SK-MEL-5 (cell line): ENCODE measurements around the gene EIF3D. TPM values are rescaled to one million over a fixed set of nuclear protein-coding genes. Genes with fewer than 3 reads are reported as not detected.
"Not testable (repeated sequence)": the region's sequence is repeated elsewhere in the genome, so short reads cannot be mapped to it uniquely, and the experiment has no call there.

Experiments
- DNase-seq: peaks from one replicate; pipeline ENCODE4 v3.0.0-alpha.2; 2016; ENCODE audit warnings: low read depth, low spot score
- in situ Hi-C: cut with HindIII; loops from 2 replicates; pipeline ENCODE4 v1.10.0; 2016; ENCODE audit warnings: low sequenced_read_pairs, high pct_unique_total_duplicates, low pct_unique_long_range_greater_than_20kb
- total RNA-seq: library from RNA; depleted of rRNA; stranded (reverse); fragments of >200 nt; shearing (Covaris generic); gene quantifications from 2 replicates; pipeline ENCODE4 v1.2.3, GENCODE V29; 2014

EIF3D gene
- total RNA-seq, 1 experiment from 2014 or later = 852 TPM

DNA sequence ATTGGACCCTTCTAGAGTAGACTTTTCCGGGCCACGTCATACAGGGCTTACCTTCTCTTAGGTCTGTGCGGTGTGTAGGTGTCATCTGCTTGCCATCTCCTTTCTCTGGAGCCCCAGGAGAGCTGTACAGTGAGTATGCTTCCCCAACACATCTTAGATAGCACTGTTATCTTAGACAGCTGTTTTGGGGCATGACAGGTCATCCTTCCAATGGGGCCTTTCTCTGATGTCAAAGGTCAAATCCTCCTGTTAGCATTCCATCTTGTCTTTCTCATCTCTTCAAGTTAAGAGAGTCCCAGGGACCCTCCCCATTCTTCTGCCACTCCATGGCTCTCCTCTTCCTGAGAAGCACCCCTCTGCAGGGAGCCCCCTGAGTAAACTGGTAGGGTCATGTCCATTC lies 31.0 kb upstream of the EIF3D start:
- in situ Hi-C loops = no loop called here

DNA sequence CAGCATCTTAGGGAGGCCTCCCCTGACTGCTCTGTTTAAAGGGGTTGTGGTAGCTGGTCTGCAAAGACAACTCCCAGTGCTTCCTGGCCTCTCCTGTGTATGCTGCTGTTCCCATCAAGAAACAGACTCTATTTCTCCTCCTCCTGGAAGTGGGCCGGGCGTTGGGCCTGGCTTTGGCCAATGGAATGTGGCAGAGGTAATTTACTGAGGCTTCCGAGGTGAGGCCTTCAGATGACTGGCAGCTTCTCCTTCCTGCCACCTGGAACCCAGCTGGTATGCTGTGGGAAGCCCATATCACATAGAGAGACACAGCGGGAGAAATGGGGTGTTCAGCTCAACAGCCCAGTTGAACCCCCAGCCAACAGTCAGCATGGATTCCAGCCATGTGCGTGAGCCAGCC lies 25.1 kb upstream of the EIF3D start:
- in situ Hi-C loops = no loop called here

More for the DNA sequence above, 31.0 kb upstream of the EIF3D start:
- no peak for DNase-seq

DNA sequence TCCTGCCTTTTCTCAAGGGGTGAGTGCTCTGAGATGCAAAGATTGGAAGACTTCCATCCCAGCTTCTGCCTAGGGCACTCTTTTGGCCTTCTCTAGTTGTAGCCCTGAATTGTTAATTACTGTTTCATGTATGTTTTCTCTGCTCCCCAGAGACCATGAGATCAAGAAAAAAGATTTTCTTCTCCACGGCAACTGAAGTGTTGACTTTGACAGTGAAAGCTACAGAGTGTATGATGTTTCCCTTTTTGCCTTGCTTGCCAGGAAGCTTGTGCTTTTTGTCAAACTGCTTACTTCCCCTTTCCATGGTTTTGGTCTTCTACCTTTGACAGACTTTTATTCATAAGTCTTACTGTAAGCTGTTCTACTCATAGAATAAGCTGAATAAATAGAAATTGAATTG lies 23.3 kb upstream of the EIF3D start:
- in situ Hi-C loops = no loop called here
- DNase-seq = no peak

More for the DNA sequence above, 25.1 kb upstream of the EIF3D start:
- no peak for DNase-seq

DNA sequence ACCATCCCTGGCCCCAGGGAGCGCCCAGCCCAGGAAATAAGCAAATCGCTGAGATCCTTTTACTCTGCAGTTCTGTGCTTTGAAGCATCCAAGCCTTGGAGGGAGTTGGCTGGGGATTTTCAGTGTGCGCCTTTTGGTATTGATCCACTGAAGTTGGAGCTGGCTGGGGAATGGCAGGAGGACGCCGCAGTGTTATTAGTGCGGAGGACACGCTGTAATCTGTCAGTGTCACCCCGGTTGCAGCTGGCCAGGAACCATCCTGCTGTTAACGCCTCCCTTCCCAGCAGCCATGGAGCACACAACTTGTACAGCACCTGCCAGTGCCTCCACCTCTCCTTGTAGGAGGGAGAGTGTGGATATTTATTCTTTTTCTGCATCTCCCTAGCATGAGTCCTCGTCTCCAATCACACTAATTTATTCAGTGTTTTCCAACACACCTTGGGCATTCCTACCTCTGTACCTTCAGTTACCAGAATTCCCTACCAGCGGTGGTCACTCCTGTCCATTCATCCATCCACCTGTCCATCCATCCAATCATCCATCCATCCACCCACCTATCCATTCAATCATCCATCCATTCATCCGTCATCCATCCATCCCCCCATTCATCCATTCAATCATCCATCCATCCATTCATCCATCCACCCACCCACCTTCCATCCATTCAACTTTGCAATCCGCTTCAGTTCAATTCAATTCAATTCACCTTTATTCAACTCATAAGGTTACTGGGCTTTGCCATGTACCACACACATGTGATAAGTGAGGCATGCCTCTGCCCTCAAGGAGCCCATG lies 21.9 kb upstream of the EIF3D start:
- in situ Hi-C loops = no loop called here
- DNase-seq = no peak

DNA sequence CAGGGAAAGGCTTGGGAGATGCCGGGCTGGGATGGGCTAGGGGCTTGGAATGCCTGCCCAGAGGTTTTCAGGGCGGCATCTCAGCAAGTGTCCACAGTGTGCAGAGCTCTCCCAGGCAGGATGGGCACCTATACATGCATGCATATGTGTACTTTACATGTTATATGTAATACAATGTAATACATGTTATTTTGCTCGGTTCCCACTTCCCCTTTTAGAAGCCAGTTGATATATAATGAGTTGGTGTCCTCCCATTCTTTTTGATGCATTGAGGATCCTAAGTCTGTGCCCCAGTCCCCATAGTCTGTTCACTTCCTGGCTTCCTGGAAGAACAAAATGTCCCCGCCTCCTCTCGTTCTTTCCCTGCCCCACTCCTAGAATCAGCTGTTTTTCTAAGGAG lies 20.1 kb upstream of the EIF3D start:
- in situ Hi-C loops = no loop called here
- no peak for DNase-seq

DNA sequence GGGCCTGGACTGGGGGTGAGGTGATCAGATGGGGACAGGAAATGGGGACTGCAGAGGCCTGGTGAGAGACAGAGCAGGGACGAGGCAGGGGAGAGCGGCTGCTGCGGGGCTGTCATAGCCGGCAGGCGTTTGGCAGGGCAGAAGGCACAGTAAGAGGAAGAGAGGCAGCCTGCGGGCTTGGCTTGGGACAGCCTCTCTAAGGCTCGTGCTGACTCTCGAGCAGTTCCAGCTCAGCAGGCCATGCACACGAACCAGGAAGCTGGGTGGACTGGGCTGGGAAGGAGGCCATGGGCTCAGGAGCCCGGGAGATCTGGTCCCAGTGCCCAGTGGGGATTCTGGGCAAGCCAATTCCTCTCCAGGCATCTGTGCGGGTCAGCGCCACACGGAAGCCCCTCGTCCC lies 19.6 kb upstream of the EIF3D start:
- in situ Hi-C loops = no loop called here
- DNase-seq = no peak

DNA sequence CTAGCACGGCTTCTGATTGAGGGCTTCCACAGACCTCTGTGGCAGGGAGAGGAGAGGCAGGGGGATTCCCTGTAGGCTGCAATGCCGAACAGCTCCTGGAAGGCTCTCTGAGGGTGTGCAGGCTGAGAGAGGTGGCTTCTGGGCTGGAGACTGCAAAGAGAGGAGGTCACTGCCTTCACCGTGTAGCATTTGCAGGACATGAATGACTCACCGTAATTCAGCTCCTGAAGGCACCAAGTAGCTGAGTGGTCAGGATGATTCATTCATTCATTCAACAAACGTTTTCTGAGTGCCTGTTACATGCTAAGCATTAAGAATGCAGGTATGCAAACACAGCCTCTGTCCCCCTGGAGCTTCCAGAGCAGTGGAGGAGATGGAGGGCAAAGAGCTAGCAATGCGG lies 18.0 kb upstream of the EIF3D start:
- in situ Hi-C loops = no loop called here
- no peak for DNase-seq

DNA sequence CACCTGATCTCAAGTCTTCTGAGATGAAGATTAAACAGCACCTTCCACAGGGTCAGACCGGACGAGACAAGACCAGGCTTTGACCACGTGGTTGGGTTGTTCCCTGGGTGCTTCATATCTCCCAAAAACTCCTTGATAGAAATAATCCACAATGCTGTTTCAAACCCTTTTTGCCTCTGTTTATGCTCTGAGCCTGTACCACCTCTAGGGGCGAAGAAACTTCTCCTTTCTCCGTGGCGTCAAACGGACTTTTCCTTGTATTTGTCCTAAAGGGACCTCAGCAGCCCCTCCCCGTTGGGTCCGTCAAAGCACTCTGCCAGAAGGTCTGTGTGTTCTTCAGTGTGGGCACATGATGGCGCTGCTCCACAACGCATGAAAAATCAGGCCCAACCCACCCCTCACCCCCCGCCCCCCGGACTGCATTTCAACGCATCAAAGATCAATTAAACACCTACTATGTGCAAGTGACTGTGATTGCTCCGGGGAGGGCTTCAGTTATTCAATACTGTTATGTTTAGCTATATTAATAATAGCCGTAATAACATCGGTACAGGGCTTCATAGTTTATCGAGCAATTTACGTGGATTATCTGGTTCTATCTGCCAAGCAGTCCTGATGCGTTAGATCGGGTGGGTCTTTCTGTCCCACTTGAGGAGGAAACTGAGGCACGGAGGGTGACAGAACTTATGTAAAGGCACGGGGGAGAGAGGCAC lies 17.3 kb upstream of the EIF3D start:
- in situ Hi-C loops = no loop called here
- peak; percentile 87 for DNase-seq

DNA sequence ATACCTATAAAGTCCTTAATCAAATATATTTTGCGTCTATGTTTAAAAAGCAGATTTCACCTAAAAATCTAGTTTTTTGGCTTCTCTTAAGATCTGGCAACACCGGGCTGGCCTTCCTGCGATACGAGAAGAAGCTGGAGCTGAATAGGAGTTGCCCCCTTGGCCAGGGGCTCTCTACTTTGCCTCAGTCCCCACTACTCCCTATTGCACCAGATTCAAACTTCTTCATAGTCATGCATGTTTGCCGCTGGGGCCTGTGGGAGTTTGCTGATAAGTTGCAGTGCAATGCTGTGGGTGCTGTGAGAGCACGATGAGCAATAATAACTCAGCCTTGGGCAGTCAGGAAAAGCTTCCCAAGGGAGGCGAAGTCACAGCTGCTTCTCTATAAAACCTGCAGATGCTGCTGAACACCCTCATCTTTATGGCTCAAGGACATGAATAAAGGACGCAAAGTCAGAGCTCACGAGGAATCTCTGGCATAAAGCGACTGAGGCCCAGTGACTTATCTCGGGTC lies 15.2 kb upstream of the EIF3D start:
- no peak for DNase-seq
- in situ Hi-C loops = no loop called here

DNA sequence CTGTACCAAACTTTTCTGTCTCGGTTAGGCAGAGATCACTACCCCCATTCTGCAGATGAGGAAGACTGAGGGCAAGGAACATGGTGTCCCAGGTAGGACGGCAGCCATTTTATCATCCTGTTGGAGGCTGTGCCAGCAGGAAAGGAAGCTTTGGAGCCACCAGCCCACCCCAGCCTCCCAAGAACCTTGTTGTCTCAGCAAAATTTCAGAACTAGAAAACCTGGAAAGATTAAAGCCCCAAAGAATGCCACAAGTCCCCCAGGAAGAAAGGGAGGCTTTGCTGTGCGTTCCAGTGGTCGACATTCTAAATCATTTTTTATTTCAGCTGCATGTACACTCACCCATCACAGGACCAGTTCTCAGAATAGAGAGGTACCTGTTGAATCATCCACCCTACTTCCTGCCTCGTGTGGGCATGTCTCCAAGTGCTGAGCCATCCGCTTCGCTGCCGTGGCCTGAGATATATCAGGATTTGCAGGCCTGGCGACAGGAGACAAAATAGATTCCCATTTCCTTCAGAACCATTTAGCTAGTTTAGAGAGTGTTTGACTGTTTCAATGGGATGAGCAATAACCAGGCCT lies 13.0 kb upstream of the EIF3D start:
- in situ Hi-C loops = no loop called here
- peak; percentile 61 for DNase-seq

DNA sequence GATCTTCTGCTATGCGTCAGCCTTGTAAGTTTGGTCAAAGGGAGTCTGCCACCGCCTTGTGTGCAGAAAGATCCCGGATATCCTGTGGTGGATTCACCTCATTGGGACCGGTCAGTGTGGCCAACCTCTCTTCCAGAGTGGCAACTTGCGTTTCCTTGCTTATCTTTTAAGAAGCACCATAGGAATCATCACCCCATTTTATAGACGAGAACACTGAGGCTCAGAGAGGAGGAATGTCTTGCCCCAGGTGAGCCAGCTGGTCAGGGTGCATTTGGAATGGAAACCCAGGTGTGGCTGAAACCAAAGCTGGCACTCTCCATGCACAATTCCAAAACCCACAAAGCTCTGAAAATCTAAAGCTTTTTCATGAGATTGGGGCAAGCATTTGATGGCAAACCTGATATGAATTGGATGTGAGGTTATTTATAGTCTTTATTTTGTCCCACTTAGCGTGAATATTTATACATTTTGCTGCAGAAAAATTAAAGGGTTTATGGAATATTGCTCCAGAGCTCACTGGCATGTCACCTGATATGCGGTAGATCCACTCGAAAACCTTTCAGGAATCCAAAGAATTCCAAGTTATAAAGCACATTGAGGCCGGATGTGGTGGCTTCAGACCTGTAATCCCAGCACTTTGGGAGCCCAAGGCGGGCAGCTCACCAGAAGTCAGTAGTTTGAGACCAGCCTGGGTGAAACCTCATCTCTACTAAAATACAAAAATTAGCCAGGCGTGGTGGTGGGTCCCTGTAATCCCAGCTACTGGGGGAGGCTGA lies 12.1 kb upstream of the EIF3D start:
- no peak for DNase-seq
- in situ Hi-C loops = no loop called here

DNA sequence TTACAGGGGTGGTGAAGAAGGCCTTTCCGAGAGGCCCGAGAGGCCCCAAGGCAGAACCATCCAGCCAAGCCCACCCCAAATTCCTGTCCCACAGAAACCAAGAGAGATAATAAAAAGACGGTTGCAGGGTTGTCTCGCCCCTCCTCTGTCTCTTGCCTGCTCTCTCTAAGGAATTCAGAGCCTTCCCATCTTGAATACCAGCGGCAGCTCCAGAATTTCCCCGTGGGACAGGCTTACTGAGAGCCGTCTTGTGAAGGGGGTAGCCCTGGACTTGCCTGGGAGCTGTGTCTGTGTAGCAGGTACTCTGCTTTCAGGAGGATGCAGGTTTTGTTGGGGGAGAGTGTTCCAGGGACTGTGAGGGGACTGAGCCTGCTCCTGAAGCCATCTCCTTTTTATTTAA lies 9.6 kb upstream of the EIF3D start:
- in situ Hi-C loops = no loop called here
- no peak for DNase-seq

DNA sequence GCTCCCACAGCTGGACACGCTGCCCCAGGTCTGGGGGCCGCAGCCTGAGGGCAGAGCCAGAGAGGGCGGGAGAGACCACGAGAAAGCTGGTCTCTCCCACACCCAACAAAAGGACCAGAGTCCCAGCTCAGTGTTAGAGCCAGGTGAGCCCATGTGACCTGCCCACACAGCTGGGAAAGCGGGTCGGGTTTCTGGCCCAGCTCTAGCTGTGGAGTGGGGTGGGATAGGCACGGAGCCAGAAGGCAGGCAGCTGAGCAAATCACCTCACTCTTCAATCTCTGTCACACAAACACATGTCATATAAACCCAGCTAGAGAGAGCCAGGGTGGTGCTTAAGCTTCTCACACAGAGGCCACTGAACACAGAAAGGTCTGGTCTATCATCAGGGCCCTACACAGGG lies 7.8 kb upstream of the EIF3D start:
- no peak for DNase-seq
- in situ Hi-C loops = no loop called here

DNA sequence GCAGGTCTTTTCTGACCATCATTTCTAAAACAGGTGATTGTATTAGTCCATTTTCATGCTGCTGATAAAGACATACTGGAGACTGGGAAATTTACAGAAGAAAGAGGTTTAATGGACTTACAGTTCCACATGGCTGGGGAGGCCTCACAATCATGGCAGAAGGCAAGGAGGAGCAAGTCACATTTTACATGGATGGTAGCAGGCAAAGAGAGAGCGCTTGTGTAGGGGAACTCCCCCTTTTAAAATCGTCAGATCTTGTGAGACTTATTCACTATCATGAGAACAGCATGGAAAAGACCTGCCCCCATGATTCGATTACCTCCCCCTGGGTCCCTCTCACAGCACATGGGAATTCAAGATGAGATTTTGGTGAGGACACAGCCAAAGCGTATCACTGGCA lies 4.4 kb upstream of the EIF3D start:
- in situ Hi-C loops = not testable (repeated sequence)

DNA sequence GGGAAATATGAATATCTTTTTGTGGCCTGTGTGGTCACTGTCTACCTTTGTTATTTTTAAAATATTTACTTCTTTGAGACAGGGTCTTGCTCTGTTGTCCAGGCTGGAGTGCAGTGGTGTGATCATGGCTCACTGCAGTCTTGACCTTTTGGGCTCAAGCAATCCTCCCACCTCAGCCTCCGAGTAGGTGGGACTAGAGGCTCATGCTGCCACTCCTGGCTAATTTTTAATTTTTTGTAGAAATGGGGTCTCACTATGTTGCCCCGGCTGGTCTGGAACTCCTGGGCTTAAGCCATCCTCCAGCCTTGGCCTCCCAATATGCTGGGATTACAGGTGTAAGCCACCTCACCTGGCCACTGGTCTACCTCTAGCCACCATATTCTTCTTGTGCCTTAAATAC lies 3.5 kb upstream of the EIF3D start:
- no peak for DNase-seq
- in situ Hi-C loops = no loop called here

More for the DNA sequence above, 4.4 kb upstream of the EIF3D start:
- DNase-seq = not testable (repeated sequence)

DNA sequence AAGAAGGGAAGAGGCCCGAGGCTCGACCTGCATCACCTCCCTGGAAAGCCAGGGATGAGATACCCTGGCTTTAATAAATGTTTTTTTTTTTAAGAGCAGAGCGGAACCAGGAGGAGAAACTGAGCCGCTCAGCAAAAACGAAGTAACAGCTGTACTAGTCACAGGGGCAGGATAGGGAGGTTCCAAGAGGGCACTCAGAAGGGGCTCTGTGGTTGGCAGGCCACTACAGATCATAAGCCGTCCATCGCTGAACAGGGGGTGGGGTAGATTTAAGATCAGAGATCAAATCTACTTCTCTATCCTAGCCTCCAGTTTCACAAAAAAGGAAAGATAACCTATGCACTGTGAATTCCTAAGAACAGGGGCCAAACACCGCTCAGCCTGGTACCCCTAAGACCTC lies 625 bp downstream of the EIF3D start:
- in situ Hi-C loops = no loop called here
- DNase-seq = no peak

DNA sequence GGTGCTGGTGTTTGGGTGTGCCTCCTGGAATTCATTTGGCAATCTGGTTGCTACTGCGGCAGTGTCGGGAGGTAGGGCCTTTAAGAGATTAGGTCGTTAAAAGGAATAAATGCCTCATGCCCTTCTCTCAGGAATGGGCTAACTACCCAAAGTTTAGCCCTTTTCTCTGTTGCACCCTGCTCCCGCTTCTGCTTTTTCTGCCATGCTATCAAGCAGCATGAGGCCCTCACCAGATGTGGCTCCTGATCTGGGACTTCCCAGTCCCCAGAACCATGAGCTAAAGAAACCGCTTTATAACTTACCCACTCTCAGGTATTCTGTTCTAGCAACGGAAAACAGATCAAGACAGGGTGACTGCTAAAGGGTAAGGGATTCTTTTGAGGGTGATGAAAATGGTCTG lies 6.3 kb downstream of the EIF3D start:
- in situ Hi-C loops = no loop called here
- DNase-seq = no peak

DNA sequence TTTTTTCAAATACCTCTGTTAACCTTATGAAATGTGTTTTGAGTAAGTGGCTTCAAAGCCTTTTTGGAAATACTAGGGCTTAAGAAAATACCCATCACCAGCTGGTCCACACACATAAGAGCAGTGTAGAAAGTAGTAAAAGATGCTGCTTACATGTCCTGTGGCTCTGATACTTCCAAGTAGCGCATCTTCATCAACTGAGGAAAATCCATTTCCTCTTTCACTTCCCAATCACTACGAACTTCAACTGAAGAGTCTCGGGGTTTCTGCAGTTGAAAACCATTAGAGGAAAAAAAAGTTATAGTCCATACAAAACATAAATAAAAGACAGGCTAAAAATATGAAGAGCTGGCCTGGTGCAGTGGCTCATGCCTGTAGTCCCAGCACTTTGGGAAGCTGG lies 8.5 kb downstream of the EIF3D start:
- in situ Hi-C loops = no loop called here
- DNase-seq = no peak
